WTC11 (cell line): ENCODE measurements around the gene CHAC1. TPM values are rescaled to one million over a fixed set of nuclear protein-coding genes. Genes with fewer than 3 reads are reported as not detected.

ENCODE experiments used
- ATAC-seq: fragments of 200-7000 bp; cut with Tn5 transposase; 2 replicates; pipeline ENCODE4 v1.10.0; 2021; ENCODE audit warnings: mild to moderate bottlenecking, moderate library complexity
- CTCF ChIA-PET: fragments of 300-600 bp; sonication (Branson Sonifier 250); formaldehyde crosslinking; loops from one replicate; lab custom pipeline; 2021; ENCODE audit warnings: antibody characterized with exemption; lab: Charles Lee
- POLR2A ChIA-PET: fragments of 350-600 bp; sonication (Branson Sonifier 250); formaldehyde crosslinking; loops from one replicate; lab custom pipeline; 2021; ENCODE audit warnings: antibody characterized with exemption; lab: Charles Lee
- DNase-seq: peaks from one replicate; pipeline ENCODE4 v3.0.0; 2021; ENCODE audit warnings: low spot score
- H3K27ac Mint-ChIP-seq: 2 replicates; pipeline ENCODE4 v1.8.0; 2021; ENCODE audit warnings: mixed read lengths
- H3K27me3 Mint-ChIP-seq: 2 replicates; pipeline ENCODE4 v1.8.0; 2021; ENCODE audit warnings: low read depth, mild to moderate bottlenecking, moderate library complexity, mixed read lengths
- H3K36me3 Mint-ChIP-seq: 2 replicates; pipeline ENCODE4 v1.8.0; 2021; ENCODE audit warnings: mixed read lengths
- H3K4me1 Mint-ChIP-seq: 2 replicates; pipeline ENCODE4 v1.8.0; 2022; ENCODE audit warnings: mixed read lengths
- H3K4me3 Mint-ChIP-seq: 2 replicates; pipeline ENCODE4 v1.8.0; 2021; ENCODE audit warnings: mild to moderate bottlenecking, moderate library complexity, mixed read lengths
- H3K9me3 Mint-ChIP-seq: 2 replicates; pipeline ENCODE4 v1.8.0; 2021; ENCODE audit warnings: mixed read lengths
- CREB1 ChIP-seq: sonication (generic); formaldehyde crosslinking; IDR thresholded peaks from 2 replicates; pipeline ENCODE4 v1.8.0; 2023; ENCODE audit warnings: mild to moderate bottlenecking, missing genetic modification reagents
- CREM ChIP-seq: sonication (generic); formaldehyde crosslinking; IDR thresholded peaks from 2 replicates; pipeline ENCODE4 v1.8.1; 2022; ENCODE audit warnings: mild to moderate bottlenecking, missing genetic modification reagents, moderate library complexity
- ESRRA ChIP-seq: sonication (generic); formaldehyde crosslinking; IDR thresholded peaks from 2 replicates; pipeline ENCODE4 v1.8.1; 2022; ENCODE audit warnings: mild to moderate bottlenecking, missing genetic modification reagents, borderline replicate concordance
- FOXK1 ChIP-seq: sonication (generic); formaldehyde crosslinking; IDR thresholded peaks from 2 replicates; pipeline ENCODE4 v1.8.0; 2022; ENCODE audit warnings: mild to moderate bottlenecking, moderate library complexity, missing genetic modification reagents
- GRHL2 ChIP-seq: fragments of 250-450 bp; sonication (Bioruptor Pico); IDR thresholded peaks from 2 replicates; pipeline ENCODE4 v1.8.0; 2022; ENCODE audit warnings: mild to moderate bottlenecking, moderate library complexity; ENCODE audit not compliant: insufficient replicate concordance, severe bottlenecking
- JUN ChIP-seq: sonication (generic); formaldehyde crosslinking; IDR thresholded peaks from 2 replicates; pipeline ENCODE4 v1.8.0; 2023; ENCODE audit warnings: mild to moderate bottlenecking, missing genetic modification reagents
- SOX15 ChIP-seq: fragments of 250-450 bp; sonication (Bioruptor Pico); IDR thresholded peaks from 2 replicates; pipeline ENCODE4 v1.9.0; 2021; ENCODE audit warnings: mild to moderate bottlenecking
- SP1 ChIP-seq: sonication (generic); formaldehyde crosslinking; conservative IDR thresholded peaks from 2 replicates; pipeline ENCODE4 v1.8.1; 2022; ENCODE audit warnings: missing genetic modification reagents
- TP53 ChIP-seq: sonication (generic); formaldehyde crosslinking; IDR thresholded peaks from 2 replicates; pipeline ENCODE4 v1.8.1; 2023; ENCODE audit warnings: mild to moderate bottlenecking, missing genetic modification reagents
- ZNF121 ChIP-seq: sonication (generic); formaldehyde crosslinking; IDR thresholded peaks from 2 replicates; pipeline ENCODE4 v1.8.0; 2023; ENCODE audit warnings: missing genetic modification reagents
- ZNF423 ChIP-seq: fragments of 250-450 bp; sonication (Bioruptor Pico); IDR thresholded peaks from 2 replicates; pipeline ENCODE4 v2.1.2; 2022; ENCODE audit warnings: mild to moderate bottlenecking, moderate library complexity
- total RNA-seq: library from RNA; stranded (reverse); gene quantifications from 3 replicates; pipeline ENCODE4 v1.2.3, GENCODE V29; 2021
- TF ChIP-seq, protein P1 (sequence below): fragments of 250-450 bp; sonication (Bioruptor Pico); IDR thresholded peaks from 2 replicates; pipeline ENCODE4 v1.9.0; 2021; ENCODE audit warnings: mild to moderate bottlenecking
- TF ChIP-seq, protein P2 (sequence below): sonication (generic); formaldehyde crosslinking; IDR thresholded peaks from 2 replicates; pipeline ENCODE4 v1.8.0; 2022; ENCODE audit warnings: mild to moderate bottlenecking, missing genetic modification reagents
- TF ChIP-seq, protein P3 (sequence below): sonication (generic); formaldehyde crosslinking; IDR thresholded peaks from 2 replicates; pipeline ENCODE4 v1.8.0; 2022; ENCODE audit warnings: mild to moderate bottlenecking, missing genetic modification reagents
- TF ChIP-seq, protein P4 (sequence below): fragments of 250-450 bp; sonication (Bioruptor Pico); IDR thresholded peaks from 2 replicates; pipeline ENCODE4 v1.9.0; 2021; ENCODE audit warnings: moderate library complexity, mild to moderate bottlenecking, inconsistent platforms, borderline replicate concordance
- TF ChIP-seq, protein P5 (sequence below): sonication (generic); formaldehyde crosslinking; IDR thresholded peaks from 2 replicates; pipeline ENCODE4 v1.8.0; 2022; ENCODE audit warnings: mild to moderate bottlenecking, missing genetic modification reagents
- TF ChIP-seq, protein P6 (sequence below): fragments of 200-600 bp; IDR thresholded peaks from 2 replicates; pipeline ENCODE4 v1.8.0; 2022; ENCODE audit warnings: antibody characterized with exemption
- TF ChIP-seq, protein P7 (sequence below): fragments of 250-450 bp; sonication (Bioruptor Pico); IDR thresholded peaks from 2 replicates; pipeline ENCODE4 v1.8.0; 2021; ENCODE audit warnings: mild to moderate bottlenecking
- TF ChIP-seq, protein P8 (sequence below): sonication (generic); formaldehyde crosslinking; conservative IDR thresholded peaks from 2 replicates; pipeline ENCODE4 v1.8.1; 2023; ENCODE audit warnings: mild to moderate bottlenecking, low read depth, missing genetic modification reagents, moderate library complexity
- TF ChIP-seq, protein P9 (sequence below): fragments of 250-450 bp; sonication (Bioruptor Pico); IDR thresholded peaks from 2 replicates; pipeline ENCODE4 v2.1.2; 2022; ENCODE audit warnings: mild to moderate bottlenecking, moderate library complexity

Gene CHAC1
- total RNA-seq, 1 experiment from 2014 or later, result 31.0 TPM

DNA sequence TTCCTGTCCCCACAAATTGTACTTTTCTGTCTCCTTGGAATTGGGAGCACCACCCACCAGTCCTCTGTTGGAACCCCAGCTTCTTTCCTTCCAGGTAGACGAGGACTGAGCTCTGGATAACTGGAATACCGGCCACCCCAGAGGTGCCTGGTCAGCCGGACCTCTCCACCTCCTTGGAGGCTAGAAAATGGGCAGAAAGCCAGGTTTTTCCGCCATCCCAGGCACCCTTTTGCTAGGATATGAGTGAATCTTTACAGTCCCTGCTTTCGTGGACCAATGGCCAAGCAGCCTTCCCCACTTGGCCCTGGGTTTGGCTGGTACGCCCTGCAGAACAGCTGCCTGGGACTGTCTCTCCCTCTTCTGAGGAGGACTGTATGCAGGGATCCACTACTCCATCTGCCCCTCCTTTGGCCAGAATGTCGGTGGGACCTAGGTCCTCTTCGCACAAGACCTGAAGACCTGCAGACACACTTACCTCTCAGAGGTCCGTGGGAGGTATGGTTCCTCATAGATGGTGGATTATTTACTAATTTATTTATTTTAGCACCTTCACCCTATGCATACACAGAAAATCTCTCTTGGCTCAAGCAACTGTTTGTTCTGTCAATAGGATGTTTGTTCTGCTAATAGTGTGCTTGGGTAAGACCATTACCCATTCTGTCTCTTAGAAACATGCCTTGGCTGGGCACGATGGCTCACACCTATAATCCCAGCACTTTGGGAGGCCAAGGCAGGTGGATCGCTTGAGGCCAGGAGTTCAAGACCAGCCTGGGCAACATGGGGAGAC is 8.6 kb upstream of the CHAC1 start (continued):
- TF ChIP-seq SOX15 (CRISPR knock-in tag), result no peak
- TF ChIP-seq, protein P1, sequence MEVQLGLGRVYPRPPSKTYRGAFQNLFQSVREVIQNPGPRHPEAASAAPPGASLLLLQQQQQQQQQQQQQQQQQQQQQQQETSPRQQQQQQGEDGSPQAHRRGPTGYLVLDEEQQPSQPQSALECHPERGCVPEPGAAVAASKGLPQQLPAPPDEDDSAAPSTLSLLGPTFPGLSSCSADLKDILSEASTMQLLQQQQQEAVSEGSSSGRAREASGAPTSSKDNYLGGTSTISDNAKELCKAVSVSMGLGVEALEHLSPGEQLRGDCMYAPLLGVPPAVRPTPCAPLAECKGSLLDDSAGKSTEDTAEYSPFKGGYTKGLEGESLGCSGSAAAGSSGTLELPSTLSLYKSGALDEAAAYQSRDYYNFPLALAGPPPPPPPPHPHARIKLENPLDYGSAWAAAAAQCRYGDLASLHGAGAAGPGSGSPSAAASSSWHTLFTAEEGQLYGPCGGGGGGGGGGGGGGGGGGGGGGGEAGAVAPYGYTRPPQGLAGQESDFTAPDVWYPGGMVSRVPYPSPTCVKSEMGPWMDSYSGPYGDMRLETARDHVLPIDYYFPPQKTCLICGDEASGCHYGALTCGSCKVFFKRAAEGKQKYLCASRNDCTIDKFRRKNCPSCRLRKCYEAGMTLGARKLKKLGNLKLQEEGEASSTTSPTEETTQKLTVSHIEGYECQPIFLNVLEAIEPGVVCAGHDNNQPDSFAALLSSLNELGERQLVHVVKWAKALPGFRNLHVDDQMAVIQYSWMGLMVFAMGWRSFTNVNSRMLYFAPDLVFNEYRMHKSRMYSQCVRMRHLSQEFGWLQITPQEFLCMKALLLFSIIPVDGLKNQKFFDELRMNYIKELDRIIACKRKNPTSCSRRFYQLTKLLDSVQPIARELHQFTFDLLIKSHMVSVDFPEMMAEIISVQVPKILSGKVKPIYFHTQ (CRISPR knock-in tag), result no peak

DNA sequence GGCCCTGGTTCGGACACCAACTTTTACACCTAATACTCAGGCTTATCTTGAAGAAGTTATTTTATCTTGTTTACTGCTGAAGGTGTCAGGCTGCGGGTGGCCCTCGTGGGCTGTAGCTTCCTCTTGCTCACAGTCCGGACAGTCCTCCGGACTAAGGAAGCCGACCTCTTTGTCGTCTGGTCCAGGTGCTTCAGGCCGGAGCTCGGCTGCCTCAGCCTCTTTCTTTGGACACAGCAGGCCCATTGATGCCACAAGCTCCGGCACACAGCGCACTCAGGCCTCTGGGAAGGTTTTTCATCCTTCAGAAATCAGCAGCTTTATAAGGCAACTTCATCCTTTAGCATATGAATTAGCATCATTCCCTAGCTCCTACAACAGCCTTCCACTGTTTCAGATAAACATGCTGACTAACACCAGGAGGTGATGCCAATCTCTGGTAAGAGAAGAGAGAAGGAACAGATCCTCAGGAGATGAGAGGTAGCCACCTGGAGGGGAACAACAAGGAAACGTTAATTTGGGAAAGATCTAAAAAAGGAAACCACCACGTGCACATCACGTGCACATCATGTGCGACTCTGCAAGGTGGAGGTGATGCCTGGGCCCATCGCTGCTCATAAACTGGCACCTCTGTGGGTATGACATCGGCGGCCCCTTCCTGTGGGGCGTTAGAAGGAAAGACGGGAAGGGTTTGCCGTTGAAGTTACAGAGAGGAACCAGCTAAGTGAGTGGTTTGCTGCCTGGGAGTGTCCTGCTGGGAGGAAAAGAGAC is 4.4 kb upstream of the CHAC1 start:
- no peak overlapping the region for H3K4me3 Mint-ChIP-seq

More for the DNA sequence above, 4.4 kb upstream of the CHAC1 start:
- POLR2A ChIA-PET, result interaction anchor here (0.9 kb wide), 1 partner anchor 8 kb away, joined by 3 read pairs; no protein-coding TSS in a partner anchor
- TF ChIP-seq, protein P2, sequence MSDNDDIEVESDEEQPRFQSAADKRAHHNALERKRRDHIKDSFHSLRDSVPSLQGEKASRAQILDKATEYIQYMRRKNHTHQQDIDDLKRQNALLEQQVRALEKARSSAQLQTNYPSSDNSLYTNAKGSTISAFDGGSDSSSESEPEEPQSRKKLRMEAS (CRISPR knock-in tag), result no peak
- TF ChIP-seq CREM (CRISPR knock-in tag) (no peak), FOXK1 (CRISPR knock-in tag) (no peak), GRHL2 (no peak), ZNF121 (CRISPR knock-in tag) (no peak), JUN (no peak), ZNF423 (CRISPR knock-in tag) (no peak), SP1 (CRISPR knock-in tag) (no peak), TP53 (CRISPR knock-in tag) (no peak), ESRRA (CRISPR knock-in tag) (no peak), CREB1 (CRISPR knock-in tag) (no peak)
- TF ChIP-seq, protein P3, sequence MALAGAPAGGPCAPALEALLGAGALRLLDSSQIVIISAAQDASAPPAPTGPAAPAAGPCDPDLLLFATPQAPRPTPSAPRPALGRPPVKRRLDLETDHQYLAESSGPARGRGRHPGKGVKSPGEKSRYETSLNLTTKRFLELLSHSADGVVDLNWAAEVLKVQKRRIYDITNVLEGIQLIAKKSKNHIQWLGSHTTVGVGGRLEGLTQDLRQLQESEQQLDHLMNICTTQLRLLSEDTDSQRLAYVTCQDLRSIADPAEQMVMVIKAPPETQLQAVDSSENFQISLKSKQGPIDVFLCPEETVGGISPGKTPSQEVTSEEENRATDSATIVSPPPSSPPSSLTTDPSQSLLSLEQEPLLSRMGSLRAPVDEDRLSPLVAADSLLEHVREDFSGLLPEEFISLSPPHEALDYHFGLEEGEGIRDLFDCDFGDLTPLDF (CRISPR knock-in tag), result no peak
- TF ChIP-seq, protein P4, sequence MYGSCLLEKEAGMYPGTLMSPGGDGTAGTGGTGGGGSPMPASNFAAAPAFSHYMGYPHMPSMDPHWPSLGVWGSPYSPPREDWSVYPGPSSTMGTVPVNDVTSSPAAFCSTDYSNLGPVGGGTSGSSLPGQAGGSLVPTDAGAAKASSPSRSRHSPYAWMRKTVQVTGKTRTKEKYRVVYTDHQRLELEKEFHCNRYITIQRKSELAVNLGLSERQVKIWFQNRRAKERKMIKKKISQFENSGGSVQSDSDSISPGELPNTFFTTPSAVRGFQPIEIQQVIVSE, result no peak
- TF ChIP-seq, protein P5, sequence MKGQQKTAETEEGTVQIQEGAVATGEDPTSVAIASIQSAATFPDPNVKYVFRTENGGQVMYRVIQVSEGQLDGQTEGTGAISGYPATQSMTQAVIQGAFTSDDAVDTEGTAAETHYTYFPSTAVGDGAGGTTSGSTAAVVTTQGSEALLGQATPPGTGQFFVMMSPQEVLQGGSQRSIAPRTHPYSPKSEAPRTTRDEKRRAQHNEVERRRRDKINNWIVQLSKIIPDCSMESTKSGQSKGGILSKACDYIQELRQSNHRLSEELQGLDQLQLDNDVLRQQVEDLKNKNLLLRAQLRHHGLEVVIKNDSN (CRISPR knock-in tag), result no peak
- TF ChIP-seq, protein P6, sequence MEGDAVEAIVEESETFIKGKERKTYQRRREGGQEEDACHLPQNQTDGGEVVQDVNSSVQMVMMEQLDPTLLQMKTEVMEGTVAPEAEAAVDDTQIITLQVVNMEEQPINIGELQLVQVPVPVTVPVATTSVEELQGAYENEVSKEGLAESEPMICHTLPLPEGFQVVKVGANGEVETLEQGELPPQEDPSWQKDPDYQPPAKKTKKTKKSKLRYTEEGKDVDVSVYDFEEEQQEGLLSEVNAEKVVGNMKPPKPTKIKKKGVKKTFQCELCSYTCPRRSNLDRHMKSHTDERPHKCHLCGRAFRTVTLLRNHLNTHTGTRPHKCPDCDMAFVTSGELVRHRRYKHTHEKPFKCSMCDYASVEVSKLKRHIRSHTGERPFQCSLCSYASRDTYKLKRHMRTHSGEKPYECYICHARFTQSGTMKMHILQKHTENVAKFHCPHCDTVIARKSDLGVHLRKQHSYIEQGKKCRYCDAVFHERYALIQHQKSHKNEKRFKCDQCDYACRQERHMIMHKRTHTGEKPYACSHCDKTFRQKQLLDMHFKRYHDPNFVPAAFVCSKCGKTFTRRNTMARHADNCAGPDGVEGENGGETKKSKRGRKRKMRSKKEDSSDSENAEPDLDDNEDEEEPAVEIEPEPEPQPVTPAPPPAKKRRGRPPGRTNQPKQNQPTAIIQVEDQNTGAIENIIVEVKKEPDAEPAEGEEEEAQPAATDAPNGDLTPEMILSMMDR, result no peak
- TF ChIP-seq, protein P7, sequence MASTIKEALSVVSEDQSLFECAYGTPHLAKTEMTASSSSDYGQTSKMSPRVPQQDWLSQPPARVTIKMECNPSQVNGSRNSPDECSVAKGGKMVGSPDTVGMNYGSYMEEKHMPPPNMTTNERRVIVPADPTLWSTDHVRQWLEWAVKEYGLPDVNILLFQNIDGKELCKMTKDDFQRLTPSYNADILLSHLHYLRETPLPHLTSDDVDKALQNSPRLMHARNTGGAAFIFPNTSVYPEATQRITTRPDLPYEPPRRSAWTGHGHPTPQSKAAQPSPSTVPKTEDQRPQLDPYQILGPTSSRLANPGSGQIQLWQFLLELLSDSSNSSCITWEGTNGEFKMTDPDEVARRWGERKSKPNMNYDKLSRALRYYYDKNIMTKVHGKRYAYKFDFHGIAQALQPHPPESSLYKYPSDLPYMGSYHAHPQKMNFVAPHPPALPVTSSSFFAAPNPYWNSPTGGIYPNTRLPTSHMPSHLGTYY (CRISPR knock-in tag), result no peak
- TF ChIP-seq, protein P8, sequence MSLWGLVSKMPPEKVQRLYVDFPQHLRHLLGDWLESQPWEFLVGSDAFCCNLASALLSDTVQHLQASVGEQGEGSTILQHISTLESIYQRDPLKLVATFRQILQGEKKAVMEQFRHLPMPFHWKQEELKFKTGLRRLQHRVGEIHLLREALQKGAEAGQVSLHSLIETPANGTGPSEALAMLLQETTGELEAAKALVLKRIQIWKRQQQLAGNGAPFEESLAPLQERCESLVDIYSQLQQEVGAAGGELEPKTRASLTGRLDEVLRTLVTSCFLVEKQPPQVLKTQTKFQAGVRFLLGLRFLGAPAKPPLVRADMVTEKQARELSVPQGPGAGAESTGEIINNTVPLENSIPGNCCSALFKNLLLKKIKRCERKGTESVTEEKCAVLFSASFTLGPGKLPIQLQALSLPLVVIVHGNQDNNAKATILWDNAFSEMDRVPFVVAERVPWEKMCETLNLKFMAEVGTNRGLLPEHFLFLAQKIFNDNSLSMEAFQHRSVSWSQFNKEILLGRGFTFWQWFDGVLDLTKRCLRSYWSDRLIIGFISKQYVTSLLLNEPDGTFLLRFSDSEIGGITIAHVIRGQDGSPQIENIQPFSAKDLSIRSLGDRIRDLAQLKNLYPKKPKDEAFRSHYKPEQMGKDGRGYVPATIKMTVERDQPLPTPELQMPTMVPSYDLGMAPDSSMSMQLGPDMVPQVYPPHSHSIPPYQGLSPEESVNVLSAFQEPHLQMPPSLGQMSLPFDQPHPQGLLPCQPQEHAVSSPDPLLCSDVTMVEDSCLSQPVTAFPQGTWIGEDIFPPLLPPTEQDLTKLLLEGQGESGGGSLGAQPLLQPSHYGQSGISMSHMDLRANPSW (CRISPR knock-in tag), result no peak
- TF ChIP-seq, protein P9, sequence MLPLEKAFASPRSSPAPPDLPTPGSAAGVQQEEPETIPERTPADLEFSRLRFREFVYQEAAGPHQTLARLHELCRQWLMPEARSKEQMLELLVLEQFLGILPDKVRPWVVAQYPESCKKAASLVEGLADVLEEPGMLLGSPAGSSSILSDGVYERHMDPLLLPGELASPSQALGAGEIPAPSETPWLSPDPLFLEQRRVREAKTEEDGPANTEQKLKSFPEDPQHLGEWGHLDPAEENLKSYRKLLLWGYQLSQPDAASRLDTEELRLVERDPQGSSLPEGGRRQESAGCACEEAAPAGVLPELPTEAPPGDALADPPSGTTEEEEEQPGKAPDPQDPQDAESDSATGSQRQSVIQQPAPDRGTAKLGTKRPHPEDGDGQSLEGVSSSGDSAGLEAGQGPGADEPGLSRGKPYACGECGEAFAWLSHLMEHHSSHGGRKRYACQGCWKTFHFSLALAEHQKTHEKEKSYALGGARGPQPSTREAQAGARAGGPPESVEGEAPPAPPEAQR, result no peak
- TF ChIP-seq, all 79 proteins: peak for 0
- DNase-seq (no peak), ATAC-seq (no peak)
- Mint-ChIP-seq H3K36me3 (no peaks in the 10 kb centered on the region), H3K4me1 (peaks cover 26% of the 10 kb centered on the region), H3K9me3 (no peaks in the 10 kb centered on the region), H3K27ac (no peak overlapping the region), H3K27me3 (peaks cover 3% of the 10 kb centered on the region; the same call in 1 of the 2 replicates)
- CTCF ChIA-PET, result interaction anchor here (0.8 to 2.3 kb wide), 6 partner anchors 15 to 202 kb away, joined by 3 to 19 read pairs (median 4); partner anchors contain the start of gene DLL4
